SIG-M5 (cell line): Measurements from ENCODE around the gene BLCAP.
"Not testable (repeated sequence)": the region's sequence is repeated elsewhere in the genome, so short reads cannot be mapped to it uniquely, and the experiment has no call there.

Source experiments
- DNase-seq: peaks from one replicate; lab custom pipeline; 2025; lab: John Stamatoyannopoulos, UW

Gene BLCAP

DNA sequence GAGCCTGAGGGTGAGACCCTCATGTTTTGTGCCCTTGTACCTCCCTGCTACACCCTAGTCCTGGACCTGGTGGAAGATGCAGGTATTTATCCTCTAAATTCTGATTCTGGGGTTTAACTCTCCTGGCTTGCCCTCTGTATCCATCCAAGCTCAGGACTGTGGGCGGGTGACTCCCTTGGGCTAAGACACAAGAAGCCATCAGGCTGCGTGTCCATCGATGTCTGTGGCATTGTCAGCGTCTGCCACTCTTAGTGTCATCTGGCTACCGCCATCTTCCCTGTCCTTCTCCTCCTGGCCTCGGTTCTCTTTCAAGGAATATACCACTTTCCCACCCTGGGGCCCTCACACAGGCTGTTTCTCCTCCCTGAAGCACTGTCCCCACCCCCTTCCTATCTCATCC, 28.9 kb upstream of the BLCAP start:
- no peak for DNase-seq

DNA sequence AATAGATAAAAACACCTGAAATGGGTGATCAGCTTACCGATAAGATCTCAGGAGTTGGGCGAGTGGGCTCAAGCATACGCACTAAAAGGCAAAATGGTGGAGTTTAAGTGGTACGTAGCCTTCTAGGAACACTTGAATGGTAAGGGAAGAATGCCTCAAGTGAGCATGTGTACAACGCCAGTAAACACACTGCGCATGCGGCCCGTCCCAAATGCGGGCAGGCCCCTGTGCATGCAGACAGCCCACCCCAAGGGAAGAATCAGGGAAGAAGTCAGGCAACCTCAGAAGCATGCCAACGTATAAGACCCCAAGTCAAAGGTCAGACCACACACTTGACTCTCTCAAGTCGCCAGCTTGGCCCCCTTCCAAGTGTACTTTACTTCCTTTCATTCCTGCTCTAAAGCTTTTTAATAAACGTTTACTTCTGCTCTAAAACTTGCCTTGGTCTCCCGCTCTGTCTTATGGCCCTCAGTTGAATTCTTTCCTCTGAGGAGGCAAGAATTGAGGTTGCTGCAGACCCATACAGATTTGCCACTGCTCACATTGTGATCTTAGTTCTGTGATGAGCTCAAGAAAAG, 27.1 kb upstream of the BLCAP start:
- DNase-seq, result not testable (repeated sequence)

DNA sequence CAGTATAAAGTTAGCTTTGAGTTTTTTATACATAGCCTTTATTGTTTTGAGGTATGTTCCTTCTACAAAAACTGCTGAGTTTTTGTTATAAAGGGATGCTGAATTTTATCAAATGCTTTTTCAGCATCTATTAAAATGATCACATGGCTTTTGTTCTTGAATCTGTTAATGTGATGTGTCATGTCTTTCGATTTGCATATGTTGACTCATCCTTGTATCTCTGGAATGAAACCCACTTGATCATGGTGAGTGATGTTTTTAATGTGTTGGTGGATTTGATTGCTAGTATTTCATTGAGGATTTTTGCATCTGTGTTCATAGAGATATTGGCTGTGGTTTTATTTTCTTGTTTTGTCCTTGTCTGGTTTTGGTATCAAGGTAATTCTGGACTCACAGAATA, 24.7 kb upstream of the BLCAP start:
- no peak for DNase-seq

DNA sequence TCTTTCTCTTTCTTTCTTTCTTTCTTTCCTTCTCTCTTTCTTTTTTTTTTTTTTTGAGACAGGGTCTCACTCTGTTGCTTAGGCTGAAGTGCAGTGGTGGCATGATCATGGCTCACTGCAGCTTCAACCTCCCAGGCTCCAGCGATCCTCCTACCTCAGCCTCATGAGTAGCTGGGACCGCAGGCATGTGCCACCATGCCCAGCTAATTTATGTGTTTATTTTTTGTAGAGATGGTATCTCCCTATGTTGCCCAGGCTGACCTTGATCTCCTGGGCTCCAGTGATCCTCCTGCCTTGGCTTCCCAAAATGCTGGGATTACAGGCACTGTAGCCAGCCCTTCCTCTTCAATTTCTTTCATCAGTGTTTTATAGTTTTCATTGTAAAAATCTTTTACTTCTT, 24.0 kb upstream of the BLCAP start:
- not testable (repeated sequence) for DNase-seq

DNA sequence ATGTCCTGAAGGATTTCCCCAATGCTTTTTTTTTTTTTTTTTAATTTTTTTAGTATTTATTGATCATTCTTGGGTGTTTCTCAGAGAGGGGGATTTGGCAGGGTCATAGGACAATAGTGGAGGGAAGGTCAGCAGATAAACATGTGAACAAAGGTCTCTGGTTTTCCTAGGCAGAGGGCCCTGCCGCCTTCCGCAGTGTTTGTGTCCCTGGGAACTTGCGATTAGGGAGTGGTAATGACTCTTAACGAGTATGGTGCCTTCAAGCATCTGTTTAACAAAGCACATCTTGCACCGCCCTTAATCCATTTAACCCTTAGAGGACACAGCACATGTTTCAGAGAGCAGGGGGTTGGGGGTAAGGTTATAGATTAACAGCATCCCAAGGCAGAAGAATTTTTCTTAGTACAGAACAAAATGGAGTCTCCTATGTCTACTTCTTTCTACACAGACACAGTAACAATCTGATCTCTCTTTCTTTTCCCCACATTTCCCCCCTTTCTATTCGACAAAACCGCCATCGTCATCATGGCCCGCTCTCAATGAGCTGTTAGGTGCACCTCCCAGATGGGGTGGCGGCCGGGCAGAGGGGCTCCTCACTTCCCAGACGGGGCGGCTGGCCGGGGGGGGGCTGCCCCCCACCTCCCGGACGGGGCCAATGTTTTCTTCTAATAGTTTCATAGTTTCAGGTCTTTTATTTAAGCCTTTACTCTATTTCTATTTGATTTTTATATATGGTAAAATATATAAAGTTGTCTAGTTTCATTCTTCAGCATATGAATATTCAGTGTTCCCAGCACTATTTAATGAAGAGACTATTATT, 22.6 kb upstream of the BLCAP start:
- DNase-seq, result not testable (repeated sequence)

DNA sequence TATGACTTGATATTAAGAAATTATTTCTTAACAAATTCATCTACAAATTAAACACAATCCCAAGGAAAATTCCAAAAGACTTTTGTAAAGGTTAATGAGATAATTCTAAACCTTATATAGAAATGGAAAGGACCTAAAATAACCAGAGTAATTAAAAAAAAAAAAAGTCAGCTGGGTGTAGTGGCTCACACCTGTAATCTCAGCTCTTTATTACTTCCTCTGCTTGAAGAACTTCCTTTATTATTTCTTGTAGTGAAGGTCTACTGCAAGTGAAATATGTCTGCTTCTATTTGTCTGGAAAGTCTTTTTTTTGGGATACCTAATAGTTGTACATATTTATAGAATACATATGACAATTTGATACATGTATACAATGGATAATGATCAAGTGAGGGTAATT, 20.2 kb upstream of the BLCAP start:
- no peak for DNase-seq

DNA sequence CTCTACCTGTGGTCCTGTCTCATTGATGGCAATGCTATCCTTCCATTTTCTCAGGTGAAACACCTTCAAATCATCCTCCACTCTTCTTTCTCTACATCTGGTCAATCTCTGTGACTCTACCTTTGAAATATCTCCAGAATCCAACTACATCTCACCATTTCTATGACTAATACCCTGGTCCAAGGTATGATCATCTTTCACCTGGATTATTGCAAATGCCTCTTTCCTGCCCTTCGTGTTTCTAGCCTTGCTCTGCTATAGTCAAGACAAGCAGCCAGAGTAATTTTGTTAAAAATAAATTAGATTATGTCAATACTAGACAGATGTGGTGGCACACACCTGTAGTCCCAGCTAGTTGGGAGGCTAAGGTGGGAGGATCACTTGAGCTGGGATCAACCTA, 17.8 kb upstream of the BLCAP start:
- DNase-seq, result no peak

DNA sequence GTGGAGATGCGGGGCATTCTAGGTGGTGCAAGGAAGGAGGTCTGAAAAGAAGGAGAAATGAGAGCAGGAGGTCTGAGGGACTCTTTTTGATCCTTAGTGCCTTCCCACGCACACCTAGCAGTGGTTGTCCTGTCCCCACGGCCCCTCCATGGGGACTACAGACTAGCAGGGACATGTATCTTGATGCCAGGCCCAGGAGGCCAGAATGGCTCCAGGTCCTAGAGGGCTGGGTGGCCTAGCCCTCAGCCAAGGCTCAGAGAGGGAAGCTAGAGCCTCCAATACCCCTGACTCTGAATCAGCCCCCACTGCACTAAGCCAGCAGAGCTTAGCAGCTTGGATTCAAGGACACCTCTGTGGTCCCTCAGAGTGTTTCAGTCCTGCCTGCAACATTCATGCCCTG, 16.7 kb upstream of the BLCAP start:
- DNase-seq, result no peak

DNA sequence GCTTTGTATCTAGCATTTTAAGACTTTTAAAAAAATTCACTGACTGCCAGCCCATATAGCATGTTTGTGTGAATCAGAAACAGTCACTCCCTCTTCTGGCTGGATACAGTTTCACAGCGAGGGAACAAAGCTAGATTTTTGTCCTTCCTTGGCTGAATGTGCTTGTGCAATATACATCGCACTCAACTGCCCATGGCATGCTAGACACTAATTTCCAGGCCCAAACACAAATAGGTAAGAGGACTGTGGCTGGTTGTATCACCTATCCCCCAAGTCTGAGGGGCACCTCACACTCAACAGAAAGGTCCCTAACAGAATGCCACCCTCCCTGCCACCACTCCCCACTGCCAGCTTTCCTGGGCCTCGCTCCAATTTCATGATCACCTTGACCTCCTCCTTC, 16.2 kb upstream of the BLCAP start:
- no peak for DNase-seq

DNA sequence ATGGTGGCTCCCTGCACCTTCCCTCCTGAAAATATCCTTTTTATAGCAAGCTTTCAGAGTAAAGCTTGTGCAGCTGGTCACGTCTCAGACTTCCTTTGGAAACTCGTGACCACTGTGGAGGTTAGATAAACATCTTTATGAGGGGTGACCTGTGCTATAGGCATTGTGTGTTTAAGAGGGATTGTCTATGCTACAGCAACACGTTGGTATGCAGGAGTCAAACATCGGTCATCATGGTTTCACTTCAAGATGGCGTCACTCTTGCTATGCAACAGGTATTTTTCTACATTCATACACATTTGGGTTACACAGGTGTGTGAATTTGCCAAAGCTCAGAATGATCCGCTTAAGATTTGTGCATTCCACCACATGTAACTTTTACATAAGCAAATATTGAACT, 14.6 kb upstream of the BLCAP start:
- DNase-seq, result no peak

DNA sequence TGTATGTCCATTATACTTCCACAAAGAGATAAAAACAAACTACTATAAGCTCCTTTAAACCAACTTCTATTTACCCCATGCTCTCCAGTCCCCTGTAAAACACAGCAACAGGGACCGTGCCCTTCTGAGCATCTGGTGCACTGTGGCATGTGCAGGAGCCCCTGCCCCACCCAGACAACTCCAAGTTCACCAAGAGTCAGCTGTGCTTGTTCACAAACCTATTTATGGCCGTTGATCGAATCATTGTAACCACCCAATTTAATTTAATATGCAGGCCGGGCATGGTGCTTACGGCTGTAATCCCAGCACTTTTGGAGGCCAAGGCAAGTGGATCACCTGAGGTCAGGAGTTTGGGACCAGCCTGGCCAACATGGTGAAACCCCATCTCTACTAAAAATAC, 13.7 kb upstream of the BLCAP start:
- DNase-seq, result no peak

DNA sequence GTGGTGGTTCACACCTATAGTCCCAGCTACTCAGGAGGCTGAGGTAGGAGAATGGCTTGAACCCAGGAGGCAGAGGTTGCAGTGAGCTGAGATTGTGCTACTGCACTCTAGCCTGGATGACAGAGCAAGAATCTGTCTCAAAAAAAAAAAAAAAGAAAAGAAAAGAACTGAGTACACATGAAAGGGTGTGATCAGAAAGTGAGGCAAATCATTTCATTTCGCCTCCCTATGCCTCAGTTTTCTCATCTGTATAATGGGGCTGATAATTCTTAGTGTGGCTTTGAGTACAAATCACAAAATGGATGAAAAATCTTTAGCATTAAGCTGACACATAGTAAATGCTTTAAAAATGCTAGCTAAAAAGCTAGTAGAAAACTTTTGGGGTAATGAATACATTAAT, 13.2 kb upstream of the BLCAP start:
- DNase-seq, result not testable (repeated sequence)

DNA sequence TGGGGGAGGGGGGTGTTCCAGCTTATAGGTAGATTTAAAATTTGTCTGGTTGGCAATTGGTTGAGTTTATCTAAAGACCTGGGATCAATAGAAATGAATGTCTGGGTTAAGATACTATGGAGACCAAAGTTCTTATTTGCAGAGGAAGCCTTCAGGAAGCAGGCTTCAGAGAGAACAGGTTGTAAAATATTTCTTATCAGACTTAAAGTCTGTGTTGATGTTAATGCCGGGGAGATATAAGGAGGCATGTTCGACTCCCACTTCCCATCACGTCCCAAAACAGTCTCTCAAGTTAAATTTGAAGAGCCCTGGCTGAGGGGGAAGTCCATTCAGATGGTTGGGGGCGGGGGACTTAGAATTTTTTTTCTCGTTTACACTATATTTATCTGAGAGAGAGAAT, 12.3 kb upstream of the BLCAP start:
- DNase-seq, result no peak

DNA sequence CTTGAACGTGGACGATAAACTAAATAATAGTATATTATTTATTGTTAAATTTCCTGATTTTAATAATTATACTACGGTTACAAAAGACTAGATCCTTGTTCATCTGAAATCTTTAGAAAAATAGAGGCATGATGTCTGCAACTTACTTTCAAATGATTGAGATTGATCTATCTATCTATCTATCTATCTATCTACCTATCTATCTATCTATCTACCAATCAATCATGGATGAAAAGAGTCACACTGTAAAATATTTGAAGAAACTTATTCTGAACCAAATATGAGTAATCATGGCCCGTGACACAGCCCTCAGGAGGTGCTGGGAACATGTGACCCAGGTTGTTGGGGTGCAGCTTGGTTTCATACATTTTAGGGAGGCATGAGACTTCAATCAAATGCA, 11.7 kb upstream of the BLCAP start:
- no peak for DNase-seq

DNA sequence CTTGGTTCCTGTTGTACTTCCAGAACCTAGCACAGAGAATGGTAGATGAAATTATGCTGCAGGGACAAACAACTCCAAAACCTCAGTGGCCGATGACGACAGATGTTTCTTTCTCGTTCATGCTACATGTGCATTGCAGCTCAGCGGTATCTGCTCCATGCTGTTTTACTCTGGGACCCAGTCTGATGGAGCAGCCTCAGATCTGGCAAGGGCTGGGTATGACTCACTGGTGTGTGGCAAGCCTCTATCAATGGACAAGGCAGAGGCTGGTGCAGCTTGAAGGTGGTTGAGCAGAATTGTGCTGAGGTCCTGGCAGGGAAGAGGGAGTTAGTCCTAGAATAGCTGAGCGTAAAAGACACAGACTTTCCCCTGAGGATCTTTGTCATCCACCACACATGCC, 10.3 kb upstream of the BLCAP start:
- DNase-seq, result no peak

DNA sequence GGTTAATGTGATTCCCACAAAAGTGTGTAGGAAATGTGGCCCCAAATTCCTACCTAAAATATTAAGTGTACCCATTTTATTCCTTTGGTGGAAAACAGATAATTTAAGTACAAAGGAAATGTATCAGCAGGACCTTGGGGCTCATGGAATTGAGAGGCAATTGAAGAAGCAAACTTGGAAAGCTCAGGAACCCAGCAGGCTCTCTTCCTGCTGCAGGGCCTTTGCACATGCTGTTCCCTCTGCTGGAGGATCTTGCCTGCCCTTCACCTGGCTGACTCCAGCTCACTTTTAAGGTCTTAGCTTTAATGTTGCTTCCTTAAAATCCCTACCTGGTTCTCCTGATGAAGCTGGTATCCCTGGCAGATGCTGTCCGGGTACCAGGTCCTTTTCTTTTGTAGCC, 9.8 kb upstream of the BLCAP start:
- DNase-seq, result no peak

DNA sequence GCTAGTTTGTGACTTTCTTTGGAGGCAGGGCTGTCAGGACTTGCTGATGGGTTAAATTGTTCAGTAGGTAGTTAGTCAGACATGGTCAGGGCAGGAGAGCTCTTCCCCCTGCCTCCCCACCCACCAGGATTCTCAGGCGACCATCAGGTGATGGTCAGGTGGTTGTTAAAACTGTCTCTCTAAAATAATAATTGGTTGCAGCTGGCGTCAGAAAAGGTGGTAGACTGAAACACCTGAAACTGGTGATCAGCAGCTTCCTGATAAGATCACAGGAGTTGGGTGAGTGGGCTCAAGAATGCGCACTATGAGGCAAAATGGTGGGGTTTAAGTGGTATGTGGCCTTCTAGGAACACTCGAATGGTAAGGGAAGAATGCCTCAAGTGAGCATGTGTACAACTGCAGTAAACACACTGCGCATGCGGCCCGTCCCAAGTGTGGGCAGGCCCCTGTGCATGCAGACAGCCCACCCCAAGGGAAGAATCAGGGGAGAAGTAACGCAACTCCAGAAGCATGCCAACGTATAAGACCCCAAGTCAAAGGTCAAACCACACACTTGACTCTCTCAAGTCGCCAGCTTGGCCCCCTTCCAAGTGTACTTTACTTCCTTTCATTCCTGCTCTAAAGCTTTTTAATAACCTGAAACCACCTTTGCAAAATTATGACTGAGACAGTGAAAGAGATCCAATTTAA, 7.9 kb upstream of the BLCAP start:
- DNase-seq, result no peak

DNA sequence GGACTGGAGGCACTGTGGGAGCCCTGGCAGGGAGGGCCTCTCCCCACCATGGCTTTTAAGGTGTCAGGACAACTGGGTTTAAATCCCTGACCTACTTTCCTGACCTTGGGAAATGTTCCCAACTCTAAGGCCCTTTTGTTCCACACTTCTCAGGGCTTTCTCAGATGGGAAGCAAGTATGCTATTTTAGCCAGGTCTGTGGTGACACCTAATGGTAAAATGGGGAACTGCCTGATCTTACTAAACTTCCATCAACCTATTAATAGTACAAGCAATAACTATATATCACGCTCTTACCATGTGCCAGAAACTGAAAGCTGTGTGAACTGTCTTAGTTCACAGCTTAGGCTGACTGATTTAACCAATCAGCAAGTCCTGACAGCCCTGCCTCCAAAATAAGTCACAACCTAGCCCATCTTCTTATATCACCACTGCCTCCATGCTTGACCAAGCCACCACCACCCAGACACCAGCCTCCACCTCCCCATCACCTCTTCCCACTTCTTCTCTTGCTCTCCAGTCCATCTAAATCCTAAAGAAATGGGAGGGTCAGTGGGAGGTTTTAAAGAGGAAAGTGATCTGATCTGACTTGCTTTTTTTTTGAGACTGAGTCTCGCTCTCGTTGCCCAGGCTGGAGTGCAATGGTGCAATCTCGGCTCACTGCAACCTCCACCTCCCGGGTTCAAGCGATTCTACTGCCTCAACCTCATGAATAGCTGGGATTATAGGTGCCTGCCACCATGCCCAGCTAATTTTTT, 6.9 kb upstream of the BLCAP start:
- peak; percentile 47 for DNase-seq

DNA sequence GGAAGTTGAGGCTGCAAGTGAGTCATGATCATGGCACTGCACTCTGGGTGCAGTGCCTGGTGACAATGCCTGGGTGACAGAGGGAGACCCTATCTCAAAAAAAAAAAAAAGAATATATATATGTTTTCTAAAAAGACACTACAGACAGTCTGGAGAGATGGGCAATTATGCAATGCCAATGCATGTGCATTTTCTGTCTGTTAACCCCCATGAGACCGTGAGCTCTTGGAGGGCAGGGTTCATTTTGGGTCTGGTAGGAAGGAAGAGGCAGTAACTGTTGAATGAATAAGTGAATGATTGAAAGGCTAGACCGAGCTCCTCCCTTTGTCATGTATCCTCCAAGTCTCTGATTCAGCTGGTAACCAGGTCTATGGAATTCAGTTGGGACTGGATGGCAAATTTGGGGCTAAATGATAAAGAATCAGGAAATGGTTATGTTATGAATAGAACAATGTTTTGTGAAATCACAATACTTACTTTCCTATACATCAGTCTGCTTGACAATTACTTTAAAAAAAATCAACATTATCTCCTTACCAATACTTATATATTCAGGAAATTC, 5.6 kb upstream of the BLCAP start:
- no peak for DNase-seq

DNA sequence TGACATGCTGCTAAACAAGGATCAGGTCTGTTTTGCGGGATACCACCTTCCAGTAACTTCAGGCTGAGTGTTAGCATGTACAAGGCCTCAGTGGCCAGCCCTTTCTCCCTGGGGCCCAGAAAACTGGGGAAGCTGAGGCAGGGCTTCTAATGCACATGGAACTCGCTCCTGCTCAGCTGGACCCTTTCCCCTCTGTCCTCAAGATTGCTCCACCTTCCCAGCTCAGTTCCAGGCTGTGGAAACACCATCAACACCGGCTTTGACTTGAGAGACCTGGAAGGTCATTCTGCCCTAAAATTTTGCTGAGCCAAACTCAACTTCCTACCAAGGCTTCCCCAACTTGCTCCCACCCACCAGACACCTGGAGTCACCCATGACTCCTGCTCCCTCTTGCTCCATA, 4.2 kb upstream of the BLCAP start:
- DNase-seq, result no peak

DNA sequence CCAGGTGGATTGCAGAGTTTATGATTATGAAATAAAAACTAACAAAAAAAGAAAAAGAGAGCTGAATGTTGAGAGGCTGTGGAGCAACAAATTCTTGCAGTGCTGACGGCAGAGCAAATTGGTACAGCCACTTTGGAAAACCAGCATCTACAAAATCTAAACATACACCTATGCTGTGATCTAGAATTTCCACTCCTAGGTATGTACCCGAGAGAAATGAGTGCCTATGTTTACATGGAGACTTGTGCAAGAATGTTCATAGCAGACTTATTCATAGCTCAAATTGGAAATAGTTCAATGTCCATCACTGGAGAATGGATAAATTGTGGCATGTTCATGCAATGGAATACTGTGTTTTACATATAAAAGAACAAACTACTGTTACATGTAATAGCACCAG, 3.0 kb upstream of the BLCAP start:
- no peak for DNase-seq

DNA sequence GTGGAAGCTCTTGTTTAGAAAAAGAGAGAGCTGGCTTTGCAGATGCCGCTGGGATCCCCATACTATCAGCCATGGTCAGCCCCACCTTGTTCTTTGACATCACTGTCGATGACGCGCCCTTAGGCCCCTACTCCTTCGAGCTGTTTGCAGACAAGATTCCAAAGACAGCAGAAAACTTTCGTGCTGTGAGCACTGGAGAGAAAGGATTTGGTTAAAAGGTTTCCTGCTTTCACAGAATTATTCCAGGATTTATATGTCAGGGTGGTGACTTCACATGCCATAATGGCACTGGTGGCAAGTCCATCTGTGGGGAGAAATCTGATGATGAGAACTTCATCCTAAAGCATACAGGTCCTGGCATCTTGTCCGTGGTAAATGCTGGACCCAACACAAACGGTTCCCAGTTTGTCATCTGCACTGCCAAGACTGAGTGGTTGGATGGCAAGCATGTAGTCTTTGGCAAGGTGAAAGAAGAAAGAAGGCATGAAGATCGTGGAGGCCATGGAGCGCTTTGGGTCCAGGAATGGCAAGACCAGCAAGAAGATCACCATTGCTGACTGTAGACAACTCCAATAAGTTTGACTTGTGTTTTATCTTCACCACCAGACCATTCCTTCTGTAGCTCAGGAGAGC, 2.4 kb upstream of the BLCAP start:
- no peak for DNase-seq
